PFSK-1 (cell line): ENCODE data around the gene STN1.

Experiments used
- FOXP2 ChIP-seq: optimal IDR thresholded peaks from 2 replicates; pipeline ENCODE3; 2011; ENCODE audit warnings: borderline replicate concordance, control low read depth, inconsistent platforms; ENCODE audit not compliant: insufficient read depth; ENCODE audit errors: extremely low read length, extremely low read depth
- POLR2AphosphoS5 ChIP-seq: IDR thresholded peaks from 2 replicates; pipeline ENCODE4 v1.6.1; 2012; ENCODE audit warnings: low read depth, mild to moderate bottlenecking, control low read depth, low read length, moderate library complexity
- REST ChIP-seq, 2 experiments: IDR thresholded peaks; 2 replicates each; pipeline versions ENCODE4 v1.6.1 to v1.8.0; 2011 to 2012; ENCODE audit warnings: low read depth in 2 of 2, low read length in 2 of 2, control low read depth in 1 of 2, inconsistent platforms in 1 of 2, mild to moderate bottlenecking in 1 of 2, moderate library complexity in 1 of 2; ENCODE audit not compliant: insufficient read depth in 1 of 2
- SIN3A ChIP-seq: IDR thresholded peaks from 2 replicates; pipeline ENCODE4 v1.6.1; 2012; ENCODE audit warnings: mild to moderate bottlenecking, low read length, moderate library complexity, borderline replicate concordance; ENCODE audit not compliant: insufficient read depth
- TAF1 ChIP-seq: IDR thresholded peaks from 2 replicates; pipeline ENCODE4 v1.6.1; 2012; ENCODE audit warnings: low read length, control low read depth, borderline replicate concordance; ENCODE audit not compliant: insufficient read depth

STN1 gene

GRCh38 chr10:103843854-103844570 is 74.0 kb downstream of the STN1 start:
- TF ChIP-seq TAF1 (no peak), FOXP2 (no peak), REST (IDR thresholded peaks at IDR 0.05; ENCODE audit: insufficient read depth in 1 of 2, low read depth in 2 of 2, low read length in 2 of 2) (no peak), SIN3A (no peak), POLR2AphosphoS5 (no peak)

- TF ChIP-seq FOXP2 (no peak), POLR2AphosphoS5 (no peak), TAF1 (no peak), REST (IDR thresholded peaks at IDR 0.05; ENCODE audit: insufficient read depth in 1 of 2, low read depth in 2 of 2, low read length in 2 of 2) (no peak), SIN3A (no peak)
Measured at GRCh38 chr10:103843045-103843444, 74.9 kb downstream of the STN1 start.

GRCh38 chr10:103842605-103843004 is 75.4 kb downstream of the STN1 start:
- TF ChIP-seq POLR2AphosphoS5 (no peak), FOXP2 (no peak), SIN3A (no peak), TAF1 (no peak), REST (IDR thresholded peaks at IDR 0.05; ENCODE audit: insufficient read depth in 1 of 2, low read depth in 2 of 2, low read length in 2 of 2) (no peak)

- TF ChIP-seq SIN3A: no peak
- no peak for TF ChIP-seq FOXP2
- no peak for TF ChIP-seq POLR2AphosphoS5
- no peak for TF ChIP-seq TAF1
- no peak for TF ChIP-seq REST (IDR thresholded peaks at IDR 0.05; ENCODE audit: insufficient read depth in 1 of 2, low read depth in 2 of 2, low read length in 2 of 2)
Measured at GRCh38 chr10:103841519-103841918, 76.5 kb downstream of the STN1 start.

GRCh38 chr10:103840740-103841070 is 77.3 kb downstream of the STN1 start:
- TF ChIP-seq POLR2AphosphoS5: no peak
